ENCODE results near the gene TGFBR2.

- TF ChIP-seq CTCF (IDR thresholded peaks at IDR 0.05; ENCODE audit: insufficient read depth, low read length) (no peak), GABPA (IDR thresholded peaks at IDR 0.05; ENCODE audit: low read depth) (no peak), POLR2AphosphoS5 (IDR thresholded peaks at IDR 0.05; ENCODE audit: low read depth) (no peak), SPI1 (IDR thresholded peaks at IDR 0.05; ENCODE audit: borderline replicate concordance, low read depth) (no peak), REST (IDR thresholded peaks at IDR 0.05; ENCODE audit: insufficient replicate concordance, low read depth) (no peak)
These were observed 4.4 kb downstream of the TGFBR2 start for GRCh38 chr3:30610702-30611368.

All from HL-60 (cell line).